ENCODE results near the gene PLA2G4F.

GRCh38 chr15:42153874-42154211 lies 2.6 kb downstream of the PLA2G4F start:
- TF ChIP-seq, protein P1, sequence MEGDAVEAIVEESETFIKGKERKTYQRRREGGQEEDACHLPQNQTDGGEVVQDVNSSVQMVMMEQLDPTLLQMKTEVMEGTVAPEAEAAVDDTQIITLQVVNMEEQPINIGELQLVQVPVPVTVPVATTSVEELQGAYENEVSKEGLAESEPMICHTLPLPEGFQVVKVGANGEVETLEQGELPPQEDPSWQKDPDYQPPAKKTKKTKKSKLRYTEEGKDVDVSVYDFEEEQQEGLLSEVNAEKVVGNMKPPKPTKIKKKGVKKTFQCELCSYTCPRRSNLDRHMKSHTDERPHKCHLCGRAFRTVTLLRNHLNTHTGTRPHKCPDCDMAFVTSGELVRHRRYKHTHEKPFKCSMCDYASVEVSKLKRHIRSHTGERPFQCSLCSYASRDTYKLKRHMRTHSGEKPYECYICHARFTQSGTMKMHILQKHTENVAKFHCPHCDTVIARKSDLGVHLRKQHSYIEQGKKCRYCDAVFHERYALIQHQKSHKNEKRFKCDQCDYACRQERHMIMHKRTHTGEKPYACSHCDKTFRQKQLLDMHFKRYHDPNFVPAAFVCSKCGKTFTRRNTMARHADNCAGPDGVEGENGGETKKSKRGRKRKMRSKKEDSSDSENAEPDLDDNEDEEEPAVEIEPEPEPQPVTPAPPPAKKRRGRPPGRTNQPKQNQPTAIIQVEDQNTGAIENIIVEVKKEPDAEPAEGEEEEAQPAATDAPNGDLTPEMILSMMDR (IDR thresholded peaks at IDR 0.05) = no peak
- TF ChIP-seq POLR2A (IDR thresholded peaks at IDR 0.05) (no peak), EP300 (IDR thresholded peaks at IDR 0.05) (no peak)

Measured in tibial nerve (tissue), 4 donors.